SK-N-SH treated with all-trans-retinoic acid at 6 μM for 48 hours (cell line): Measurements from ENCODE around the gene TOM1.

Source experiments
- ARNTL ChIP-seq: fragments of 450-650 bp; formaldehyde crosslinking; IDR thresholded peaks from 2 replicates; pipeline ENCODE4 v1.5.0; 2020; ENCODE audit warnings: low read depth, mild to moderate bottlenecking, moderate library complexity, borderline replicate concordance
- BACH2 ChIP-seq: fragments of 250-450 bp; sonication (Bioruptor Pico); IDR thresholded peaks from 2 replicates; pipeline ENCODE4 v1.9.0; 2021; ENCODE audit warnings: mild to moderate bottlenecking, borderline replicate concordance
- CREB5 ChIP-seq: fragments of 250-450 bp; sonication (Bioruptor Pico); IDR thresholded peaks from 2 replicates; pipeline ENCODE4 v1.5.1; 2020; ENCODE audit warnings: low read depth, mild to moderate bottlenecking, moderate library complexity
- GLIS3 ChIP-seq: fragments of 250-450 bp; sonication (Bioruptor Pico); IDR thresholded peaks from 2 replicates; pipeline ENCODE4 v1.5.0; 2020; ENCODE audit warnings: mild to moderate bottlenecking, moderate library complexity
- ISL1 ChIP-seq: fragments of 250-450 bp; sonication (Bioruptor Pico); IDR thresholded peaks from 2 replicates; pipeline ENCODE4 v2.1.2; 2022; ENCODE audit warnings: mild to moderate bottlenecking, moderate library complexity
- OSR1 ChIP-seq: fragments of 250-450 bp; sonication (Bioruptor Pico); IDR thresholded peaks from 2 replicates; pipeline ENCODE4 v1.8.0; 2022; ENCODE audit warnings: moderate library complexity, mild to moderate bottlenecking, inconsistent platforms
- PATZ1 ChIP-seq: fragments of 250-450 bp; sonication (Bioruptor Pico); IDR thresholded peaks from 2 replicates; pipeline ENCODE4 v1.8.0; 2020; ENCODE audit warnings: mild to moderate bottlenecking, moderate library complexity, borderline replicate concordance
- RARB ChIP-seq: fragments of 250-450 bp; sonication (Bioruptor Pico); IDR thresholded peaks from 2 replicates; pipeline ENCODE4 v1.8.0; 2021; ENCODE audit warnings: mild to moderate bottlenecking, moderate library complexity
- SNAI2 ChIP-seq: fragments of 250-450 bp; sonication (Bioruptor Pico); IDR thresholded peaks from 2 replicates; pipeline ENCODE4 v1.5.0; 2020; ENCODE audit warnings: mild to moderate bottlenecking, moderate library complexity
- TOX ChIP-seq: fragments of 250-450 bp; sonication (Bioruptor Pico); IDR thresholded peaks from 2 replicates; pipeline ENCODE4 v1.8.0; 2021; ENCODE audit warnings: mild to moderate bottlenecking, moderate library complexity, borderline replicate concordance
- ZFP30 ChIP-seq: fragments of 450-650 bp; formaldehyde crosslinking; IDR thresholded peaks from 2 replicates; pipeline ENCODE4 v1.5.0; 2022; ENCODE audit warnings: mild to moderate bottlenecking, moderate library complexity

DNA sequence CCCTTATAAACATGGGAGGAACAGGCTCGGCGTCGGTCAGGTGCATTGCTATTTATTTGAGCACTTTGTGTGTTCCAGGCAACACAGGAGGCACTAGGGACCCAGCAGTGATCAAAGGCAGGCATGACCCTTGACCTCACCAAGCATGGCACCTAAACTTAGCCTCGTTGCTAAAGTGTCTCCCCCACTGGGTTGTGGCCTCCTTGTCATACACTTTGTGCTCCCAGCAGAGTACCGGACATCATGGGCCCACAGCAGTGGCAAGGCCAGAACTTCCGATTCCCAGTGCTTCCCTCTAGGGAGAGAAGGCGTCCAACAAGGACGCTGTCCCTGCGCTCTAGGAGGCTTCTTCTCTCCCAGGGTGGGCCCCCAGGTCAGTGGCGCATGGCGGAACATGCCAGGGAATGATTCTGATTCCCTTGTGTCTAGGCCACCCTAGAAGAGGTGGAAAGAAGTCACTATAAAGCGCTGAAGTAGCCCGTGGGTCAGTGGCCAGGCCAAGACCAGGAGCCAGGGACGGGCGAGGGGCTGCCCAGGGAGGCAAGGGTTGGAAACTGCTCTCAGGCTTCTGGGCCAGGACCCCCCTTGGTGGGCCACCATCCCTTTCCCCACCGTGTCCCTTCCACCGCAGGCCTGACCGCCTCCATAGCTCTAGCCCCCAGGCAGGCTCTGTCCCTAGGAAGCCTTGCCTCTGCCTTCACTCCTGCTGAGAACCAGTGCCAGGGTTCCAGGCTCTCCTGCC is 19.7 kb downstream of the TOM1 start:
- no peak for TF ChIP-seq ZFP30 (CRISPR knock-in tag)
- no peak for TF ChIP-seq PATZ1 (CRISPR knock-in tag)
- TF ChIP-seq SNAI2 (CRISPR knock-in tag): no peak
- no peak for TF ChIP-seq TOX
- no peak for TF ChIP-seq CREB5
- TF ChIP-seq BACH2 (CRISPR knock-in tag): no peak
- no peak for TF ChIP-seq ARNTL
- no peak for TF ChIP-seq RARB (CRISPR knock-in tag)
- TF ChIP-seq GLIS3: no peak
- no peak for TF ChIP-seq OSR1 (CRISPR knock-in tag)
- TF ChIP-seq ISL1: no peak
